ENCODE measurements around the gene OVCA2.

The OVCA2 gene

DNA sequence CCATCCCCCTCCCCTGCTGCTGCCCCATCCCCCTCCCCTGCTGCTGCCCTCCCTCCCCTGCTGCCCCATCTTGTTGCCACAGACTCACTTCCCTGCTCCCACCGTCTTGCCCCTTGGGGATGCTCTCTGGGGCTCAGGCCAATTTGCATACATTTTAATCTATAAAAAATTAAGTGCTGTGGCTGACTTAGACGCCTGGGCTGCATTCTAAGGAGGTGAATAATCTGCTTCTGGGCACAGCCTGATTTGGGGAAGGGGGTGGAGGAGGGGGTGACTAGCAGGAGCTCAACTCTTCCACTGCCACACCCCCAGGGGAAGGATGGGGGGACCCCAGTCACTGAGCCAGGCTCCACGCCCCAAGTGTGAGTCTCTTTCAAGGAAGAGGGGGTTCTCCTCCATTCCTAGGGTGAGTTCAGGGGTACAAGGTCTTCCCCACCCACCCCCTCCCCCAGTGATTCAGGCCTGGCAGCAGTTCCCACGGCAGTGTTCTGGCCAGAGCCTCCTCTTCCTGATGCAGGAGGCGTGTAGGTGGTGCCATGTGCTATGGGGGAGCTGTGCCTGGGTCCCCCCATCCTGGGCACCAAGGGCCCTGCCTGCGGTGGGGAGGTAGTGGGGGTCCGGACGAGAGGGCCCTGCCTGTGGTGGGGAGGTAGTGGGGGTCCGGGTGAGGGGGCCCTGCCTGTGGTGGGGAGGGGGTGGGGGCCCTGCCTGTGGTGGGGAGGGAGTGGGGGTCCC is 6.8 kb upstream of the OVCA2 start:
- no peak for DNase-seq

DNA sequence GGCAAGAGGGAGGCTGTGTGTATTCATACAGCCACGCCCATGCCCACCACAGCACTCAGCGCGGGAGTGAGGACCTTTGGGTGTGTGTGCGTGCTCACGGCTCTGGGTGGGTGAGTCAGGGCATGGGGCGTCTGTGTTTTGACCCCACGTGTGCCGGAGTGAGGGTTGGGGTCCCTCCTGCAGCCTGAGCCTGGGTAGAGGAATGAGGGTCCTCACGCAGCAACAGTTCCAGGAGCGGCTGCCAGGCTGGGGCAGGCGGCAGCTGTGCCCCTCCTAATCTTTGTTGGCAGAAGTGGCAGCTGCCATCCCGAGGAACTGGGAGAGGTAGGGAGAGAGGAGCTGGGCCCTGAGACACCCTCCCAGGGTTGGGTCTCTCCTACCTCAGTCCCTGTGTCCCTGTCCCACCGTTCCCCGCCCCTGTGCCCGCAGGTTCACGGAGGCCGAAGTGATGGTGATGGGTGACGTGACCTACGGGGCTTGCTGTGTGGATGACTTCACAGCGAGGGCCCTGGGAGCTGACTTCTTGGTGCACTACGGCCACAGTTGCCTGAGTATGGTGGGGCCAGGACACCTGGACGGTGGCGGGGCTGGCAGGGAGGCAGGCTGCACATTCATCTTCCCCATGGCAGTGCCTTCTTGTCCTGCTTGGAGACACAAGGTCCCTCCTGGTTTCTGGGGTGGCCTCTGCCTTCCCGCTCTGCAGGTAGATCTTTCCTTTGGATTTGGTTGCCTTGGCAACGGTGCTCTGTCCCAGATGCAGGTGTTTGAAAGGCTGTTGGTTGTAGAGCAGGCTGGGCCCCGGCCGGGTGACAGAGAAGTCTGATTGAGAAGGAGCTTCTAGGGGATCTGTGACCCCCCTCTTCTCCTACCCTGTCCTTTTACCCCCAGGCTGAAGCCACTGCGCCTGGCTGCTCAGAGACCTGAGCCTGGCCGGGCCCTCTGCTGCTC is 6.0 kb upstream of the OVCA2 start:
- DNase-seq, result no peak

DNA sequence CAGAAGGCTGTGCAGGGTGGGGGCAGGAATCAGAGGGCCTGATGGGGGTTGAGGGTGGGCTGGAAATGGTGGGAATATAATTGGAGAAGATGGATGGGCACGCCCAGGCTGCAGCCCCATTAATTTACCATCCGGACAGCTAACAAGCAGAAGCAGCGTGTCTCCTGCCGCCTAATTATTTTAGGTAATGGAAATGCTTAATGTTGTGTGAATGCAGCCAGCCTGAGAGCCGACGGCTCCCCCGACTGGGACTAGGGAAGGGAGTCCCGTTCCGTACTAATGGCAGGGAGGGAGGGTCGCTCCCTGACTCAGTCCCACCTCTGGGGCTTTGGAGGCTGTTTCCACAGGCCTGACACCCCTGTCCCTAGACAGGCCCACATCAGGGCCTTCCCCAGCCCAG is 4.7 kb upstream of the OVCA2 start:
- DNase-seq, result no peak

- DNase-seq, result no peak
These were observed 1.5 kb upstream of the OVCA2 start for GRCh38 chr17:2040219-2040827.

DNA sequence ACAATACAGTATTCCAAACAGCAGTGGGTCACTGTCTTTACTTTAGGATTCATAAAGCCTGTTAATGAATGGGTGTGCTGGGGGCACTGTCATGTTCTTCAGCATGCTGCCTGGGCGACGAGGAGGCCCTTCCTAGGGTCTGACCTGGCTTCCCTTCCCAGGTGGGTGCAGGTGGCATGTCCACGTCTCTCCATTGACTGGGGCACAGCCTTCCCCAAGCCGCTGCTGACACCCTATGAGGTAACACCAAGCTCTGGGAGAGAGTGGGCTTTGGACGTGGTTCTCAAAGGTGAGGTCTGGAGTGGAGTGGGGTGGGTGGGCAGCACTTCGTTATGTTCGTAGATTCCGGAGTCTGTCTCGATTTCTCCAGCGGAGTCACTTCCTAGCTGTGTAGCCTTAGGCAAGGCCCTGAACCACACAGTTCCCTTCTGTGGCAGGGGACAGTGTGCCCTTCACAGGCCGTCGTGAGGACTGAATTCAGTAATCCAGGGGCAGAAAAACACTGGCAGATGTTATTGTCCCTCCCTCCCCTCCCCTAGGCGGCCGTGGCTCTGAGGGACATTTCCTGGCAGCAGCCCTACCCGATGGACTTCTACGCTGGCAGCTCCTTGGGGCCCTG is 771 bp upstream of the OVCA2 start:
- DNase-seq, result no peak

DNA sequence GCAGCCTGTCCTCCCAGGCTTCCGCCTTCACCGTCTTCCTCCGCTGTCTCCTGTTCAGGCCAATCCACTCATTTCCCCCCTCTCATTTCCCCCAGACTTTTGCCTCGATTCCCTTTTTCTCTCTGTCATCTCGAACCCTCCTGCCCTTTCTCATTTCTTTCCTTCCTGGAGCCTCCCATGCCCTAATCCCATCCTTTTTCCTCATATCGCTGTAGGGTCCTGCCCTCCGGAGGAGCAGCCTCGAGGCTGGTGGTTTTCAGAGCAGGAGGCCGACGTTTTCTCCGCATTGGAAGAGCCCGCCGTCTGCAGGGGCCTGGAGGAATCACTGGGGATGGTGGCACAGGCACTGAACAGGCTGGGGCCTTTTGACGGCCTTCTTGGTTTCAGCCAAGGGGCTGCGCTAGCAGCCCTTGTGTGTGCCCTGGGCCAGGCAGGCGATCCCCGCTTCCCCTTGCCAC is 597 bp downstream of the OVCA2 start:
- DNase-seq, result peak; percentile 49

GRCh38 chr17:2042933-2043332 is 1.1 kb downstream of the OVCA2 start:
- no peak for DNase-seq

- DNase-seq, result no peak
These were observed 2.0 kb downstream of the OVCA2 start for GRCh38 chr17:2043785-2044184.

DNA sequence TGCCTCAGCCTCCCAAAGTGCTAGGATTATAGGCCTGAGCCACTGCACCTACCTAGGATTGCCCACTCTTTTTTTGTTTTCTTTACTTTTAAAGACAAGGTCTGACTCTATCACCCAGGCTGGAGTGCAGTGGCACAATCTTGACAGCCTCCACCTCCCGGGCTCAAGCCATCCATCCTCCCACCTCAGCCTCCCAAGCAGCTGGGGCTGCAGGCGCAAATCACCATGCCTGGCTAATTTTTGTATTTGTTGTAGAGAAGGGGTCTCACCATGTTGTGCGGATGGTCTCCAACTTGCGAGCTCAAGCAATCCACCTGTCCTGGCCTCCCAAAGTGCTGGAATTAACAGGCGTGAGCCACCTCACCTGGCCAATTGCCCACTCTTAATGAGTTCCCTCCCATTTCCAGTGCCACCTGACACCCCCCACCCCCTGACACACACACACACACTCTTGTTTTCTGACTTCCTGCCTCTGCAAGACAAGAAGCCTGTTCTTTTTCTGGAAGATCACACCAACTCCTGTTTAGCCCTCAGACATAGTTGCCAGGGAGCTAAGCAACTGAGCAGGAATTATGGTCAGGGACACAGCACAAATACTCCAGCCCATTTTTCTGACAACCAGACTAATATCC is 2.6 kb downstream of the OVCA2 start:
- no peak for DNase-seq

GRCh38 chr17:2047590-2047989 is 5.8 kb downstream of the OVCA2 start:
- no peak for DNase-seq

DNA sequence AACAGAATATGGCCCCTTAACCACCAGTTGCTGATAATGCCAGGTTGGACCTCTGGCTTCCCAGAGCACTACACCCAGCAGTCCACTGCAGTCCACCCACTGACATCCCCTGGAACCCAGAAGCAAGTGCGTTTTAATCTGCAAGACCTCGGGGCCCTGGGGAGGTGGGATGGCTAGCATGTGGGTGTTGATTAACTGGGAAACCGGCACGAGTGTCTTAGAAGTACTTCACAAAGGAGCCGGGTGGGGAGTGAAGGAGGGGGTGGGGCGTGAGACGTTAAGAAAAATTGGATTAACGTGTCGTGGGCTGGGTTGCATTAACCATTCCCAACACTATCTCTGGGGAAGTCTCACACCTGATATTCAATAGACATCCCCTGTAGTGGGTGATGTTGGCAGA is 7.0 kb downstream of the OVCA2 start:
- no peak for DNase-seq

DNA sequence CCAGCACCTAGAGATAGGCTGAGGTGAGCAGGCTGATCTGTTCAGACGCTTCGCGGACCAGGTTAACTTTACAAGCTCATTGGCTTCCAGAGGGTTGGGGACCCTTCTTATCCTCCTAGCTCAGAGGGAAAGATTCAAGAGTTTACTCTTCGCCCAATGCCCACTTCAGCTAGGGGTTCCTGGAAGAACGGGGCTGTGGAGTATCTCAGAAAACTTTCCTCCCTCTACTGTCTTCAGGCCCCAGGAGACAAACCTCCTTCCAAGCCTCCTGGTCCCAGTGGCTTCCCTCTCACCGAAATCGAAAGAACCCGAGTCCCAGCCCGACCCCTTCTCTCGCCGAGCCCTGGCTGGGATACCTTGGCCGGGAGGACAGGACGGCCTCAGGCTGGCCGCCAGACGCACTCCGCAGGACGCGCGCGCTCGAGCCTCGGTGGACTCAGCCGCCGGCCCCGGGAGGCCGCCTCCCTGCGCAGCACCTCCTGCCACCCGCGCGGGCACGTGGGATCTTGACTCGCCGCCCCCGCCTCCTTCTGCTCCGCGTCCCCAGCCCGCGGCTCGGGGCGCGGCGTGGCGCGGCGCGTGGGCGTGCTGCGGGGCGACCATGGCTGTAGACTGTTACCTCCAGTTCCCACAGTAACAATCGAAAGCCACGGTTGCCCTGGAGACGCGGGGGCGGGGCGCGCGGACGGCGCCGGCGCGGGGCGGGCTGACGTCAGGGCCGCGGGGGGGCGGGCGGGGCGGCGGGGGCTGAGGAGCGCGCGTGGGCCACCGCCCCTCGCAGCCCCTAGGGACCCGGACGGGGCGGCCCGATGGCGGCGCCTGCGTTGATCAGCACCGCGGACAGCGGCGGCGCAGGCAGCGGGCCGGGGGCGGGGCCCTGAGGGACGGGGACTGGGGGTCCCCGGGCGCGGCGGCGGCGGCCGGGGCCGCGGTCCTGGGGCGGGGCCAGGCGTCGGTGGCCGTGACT is 7.8 kb downstream of the OVCA2 start:
- peak; percentile 77 for DNase-seq

- DNase-seq, result peak; percentile 75
These were observed 8.7 kb downstream of the OVCA2 start for GRCh38 chr17:2050300-2051060.

DNA sequence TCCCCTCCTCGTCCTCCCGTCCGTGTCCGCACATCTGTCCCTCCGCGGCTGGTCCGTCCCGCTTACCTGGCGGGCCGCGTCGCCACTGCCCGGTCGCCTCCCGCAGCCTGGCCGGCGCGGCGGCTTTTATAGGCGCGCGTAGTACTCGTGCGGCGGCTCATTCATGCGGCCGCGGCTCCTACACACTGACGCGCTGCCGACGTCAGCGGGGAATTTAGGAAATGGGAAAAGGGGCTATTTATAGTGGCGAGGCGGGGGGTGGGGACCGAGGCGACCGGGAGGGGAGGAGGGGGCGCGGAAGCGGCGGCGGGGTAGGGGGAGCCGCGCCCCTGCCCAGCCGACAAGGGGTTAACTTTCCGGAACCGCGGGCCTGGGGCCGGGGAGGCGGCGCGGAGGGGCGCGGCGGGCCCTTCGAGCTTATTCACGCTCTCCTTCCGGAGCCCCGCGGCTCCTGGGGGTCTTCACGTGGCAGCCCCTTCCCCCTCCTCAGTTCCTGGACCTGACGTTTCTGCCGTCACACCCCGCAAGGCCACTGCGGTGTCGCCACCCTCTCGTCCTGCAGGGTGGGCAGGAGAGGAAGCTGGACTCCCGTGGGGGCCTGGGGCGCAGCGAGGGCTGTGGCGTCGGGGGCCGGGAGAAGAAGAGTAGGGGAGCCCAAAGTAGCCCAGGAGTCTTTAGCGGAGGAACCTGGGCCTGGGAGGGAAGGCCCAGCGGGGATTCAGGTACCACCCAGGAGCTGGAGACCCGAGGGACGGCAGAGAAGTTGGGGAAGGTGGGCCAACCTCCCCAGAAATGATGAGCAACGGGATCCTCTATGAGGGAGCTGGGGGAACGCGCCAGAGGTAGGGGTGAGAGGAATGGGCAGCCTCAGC is 9.5 kb downstream of the OVCA2 start:
- no peak for DNase-seq

DNA sequence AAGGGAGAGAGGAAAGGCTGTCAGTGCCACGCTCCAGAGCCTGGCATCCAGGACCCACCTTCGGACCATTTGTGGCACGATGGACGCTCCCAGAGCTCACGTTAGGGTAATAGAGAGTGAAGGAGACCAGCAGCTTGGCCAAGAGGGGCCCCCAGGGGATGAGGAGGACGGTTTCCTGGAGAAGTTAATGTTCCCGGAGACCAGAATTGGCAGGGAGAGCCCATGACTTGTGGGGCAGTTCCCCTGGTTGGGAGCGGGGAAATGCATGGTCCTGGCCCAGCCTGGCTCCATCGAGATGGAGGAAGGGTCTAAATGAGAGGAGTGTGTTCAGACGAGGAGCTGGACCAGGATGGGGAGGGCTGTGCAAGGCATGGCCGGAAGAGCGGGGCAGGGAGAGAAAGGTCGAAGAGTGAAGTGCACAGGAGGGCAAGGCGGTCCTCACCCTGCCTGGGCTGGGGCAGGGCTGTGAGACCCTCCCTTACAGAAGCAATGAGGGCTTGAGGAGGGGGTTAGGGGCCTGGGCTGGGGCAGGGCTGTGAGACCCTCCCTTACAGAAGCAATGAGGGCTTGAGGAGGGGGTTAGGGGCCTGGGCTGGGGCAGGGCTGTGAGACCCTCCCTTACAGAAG is 10.2 kb downstream of the OVCA2 start:
- DNase-seq, result no peak

DNA sequence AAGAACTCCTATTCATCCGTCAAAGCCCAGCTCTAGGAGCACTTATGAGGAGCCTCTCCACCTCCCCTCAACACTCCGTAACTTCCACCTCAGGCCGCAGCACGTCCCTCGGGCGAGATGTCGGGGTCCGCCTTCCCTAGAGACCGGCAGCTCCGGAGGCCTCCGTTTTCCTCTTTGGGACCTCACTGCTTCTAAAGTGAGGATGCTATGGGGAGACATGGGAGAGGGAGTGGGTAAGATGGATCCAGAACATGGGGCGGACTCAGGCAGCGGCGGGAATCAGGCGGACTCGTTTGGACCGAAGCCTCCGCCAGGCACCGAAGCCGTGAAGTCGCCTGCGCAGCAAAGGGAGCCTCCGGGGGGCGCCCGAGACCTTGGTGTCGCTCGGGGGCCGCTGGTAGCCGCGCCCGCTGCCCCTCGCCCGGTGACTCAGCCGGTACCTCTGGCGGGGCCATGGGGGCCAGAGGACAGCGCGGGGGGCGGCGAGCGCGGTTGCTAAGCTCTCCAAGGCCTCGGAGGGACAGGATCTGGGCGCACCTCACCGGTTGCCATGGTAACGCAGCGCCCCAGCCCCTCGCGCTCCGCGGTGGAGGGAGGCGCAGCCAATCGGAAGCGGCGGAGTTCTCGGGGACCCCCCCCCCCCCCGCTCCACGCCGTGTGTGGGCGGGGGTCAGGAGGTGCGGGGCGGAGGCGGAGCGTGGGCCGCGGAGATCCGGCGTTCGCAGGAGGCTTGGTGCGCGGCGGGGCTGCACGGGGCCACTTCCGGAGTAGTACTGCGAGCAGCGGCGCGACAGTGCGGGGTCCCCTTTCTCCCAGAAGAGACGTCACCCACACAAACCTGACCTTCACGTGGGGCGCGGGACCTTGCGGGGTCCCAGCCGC is 11.8 kb downstream of the OVCA2 start:
- peak; percentile 70 for DNase-seq

GRCh38 chr17:2054262-2054511 is 12.4 kb downstream of the OVCA2 start:
- DNase-seq, result no peak

Data from OCI-M1 (cell line).